ENCODE data around the gene KCNJ16. TPM values are rescaled to one million over a fixed set of nuclear protein-coding genes. Genes with fewer than 3 reads are reported as not detected.

Gene KCNJ16
- total RNA-seq, 2 experiments from 2014 or later, result not detected

- no peak for DNase-seq
- CTCF ChIA-PET, result no interaction called here
- no peaks in the 10 kb centered on the region for H3K4me1 Mint-ChIP-seq
- peaks cover 7% of the 10 kb centered on the region for H3K27me3 Mint-ChIP-seq
- POLR2A ChIA-PET, result no interaction called here
- H3K4me3 Mint-ChIP-seq, result no peak overlapping the region
- no peaks in the 10 kb centered on the region for H3K36me3 Mint-ChIP-seq (ENCODE audit: low read depth)
- no peaks in the 10 kb centered on the region for H3K9me3 Mint-ChIP-seq
- H3K27ac Mint-ChIP-seq, result no peak overlapping the region
Measured at GRCh38 chr17:70130289-70130688, 55.3 kb downstream of the KCNJ16 start.

GRCh38 chr17:70132505-70132904 is 57.5 kb downstream of the KCNJ16 start:
- Mint-ChIP-seq H3K27ac (no peak overlapping the region), H3K9me3 (no peaks in the 10 kb centered on the region), H3K4me1 (peaks cover 9% of the 10 kb centered on the region), H3K4me3 (no peak overlapping the region), H3K27me3 (peaks cover 7% of the 10 kb centered on the region), H3K36me3 (ENCODE audit: low read depth) (no peaks in the 10 kb centered on the region)
- no peak for DNase-seq
- POLR2A ChIA-PET, result no interaction called here
- CTCF ChIA-PET, result no interaction called here

- Mint-ChIP-seq H3K27ac (no peak overlapping the region), H3K4me3 (no peak overlapping the region), H3K9me3 (no peaks in the 10 kb centered on the region), H3K27me3 (peaks cover 7% of the 10 kb centered on the region), H3K4me1 (peaks cover 18% of the 10 kb centered on the region), H3K36me3 (ENCODE audit: low read depth) (no peaks in the 10 kb centered on the region)
- DNase-seq, result no peak
- ChIA-PET CTCF (no interaction called here), POLR2A (no interaction called here)
Measured at GRCh38 chr17:70134042-70134441, 59.0 kb downstream of the KCNJ16 start.

GRCh38 chr17:70134777-70135176 is 59.8 kb downstream of the KCNJ16 start:
- CTCF ChIA-PET, result no interaction called here
- peaks cover 5% of the 10 kb centered on the region for H3K27me3 Mint-ChIP-seq
- H3K36me3 Mint-ChIP-seq (ENCODE audit: low read depth), result no peaks in the 10 kb centered on the region
- no peak overlapping the region for H3K27ac Mint-ChIP-seq
- POLR2A ChIA-PET, result no interaction called here
- peaks cover 18% of the 10 kb centered on the region for H3K4me1 Mint-ChIP-seq
- H3K4me3 Mint-ChIP-seq, result no peak overlapping the region
- H3K9me3 Mint-ChIP-seq, result no peaks in the 10 kb centered on the region
- no peak for DNase-seq

- Mint-ChIP-seq H3K4me1 (peaks cover 18% of the 10 kb centered on the region), H3K9me3 (no peaks in the 10 kb centered on the region), H3K27ac (no peak overlapping the region), H3K4me3 (no peak overlapping the region), H3K27me3 (peaks cover 7% of the 10 kb centered on the region), H3K36me3 (ENCODE audit: low read depth) (no peaks in the 10 kb centered on the region)
- no peak for DNase-seq
- CTCF ChIA-PET, result no interaction called here
- POLR2A ChIA-PET, result no interaction called here
Measured at GRCh38 chr17:70136131-70136530, 61.1 kb downstream of the KCNJ16 start.

- H3K27me3 Mint-ChIP-seq, result peaks cover 7% of the 10 kb centered on the region
- no peaks in the 10 kb centered on the region for H3K9me3 Mint-ChIP-seq
- peaks cover 18% of the 10 kb centered on the region for H3K4me1 Mint-ChIP-seq
- peak overlapping the region; percentile 80 for H3K27ac Mint-ChIP-seq
- no peaks in the 10 kb centered on the region for H3K36me3 Mint-ChIP-seq (ENCODE audit: low read depth)
- peak; percentile 46 for DNase-seq
- POLR2A ChIA-PET, result no interaction called here
- H3K4me3 Mint-ChIP-seq, result peak overlapping the region; percentile 43
- CTCF ChIA-PET, result no interaction called here
Measured at GRCh38 chr17:70137451-70138230, 62.6 kb downstream of the KCNJ16 start.

- Mint-ChIP-seq H3K9me3 (no peaks in the 10 kb centered on the region), H3K4me1 (peaks cover 18% of the 10 kb centered on the region), H3K27me3 (peaks cover 7% of the 10 kb centered on the region), H3K36me3 (ENCODE audit: low read depth) (no peaks in the 10 kb centered on the region), H3K4me3 (no peak overlapping the region), H3K27ac (no peak overlapping the region)
- DNase-seq, result no peak
- CTCF ChIA-PET, result no interaction called here
- POLR2A ChIA-PET, result no interaction called here
Measured at GRCh38 chr17:70138291-70138865, 63.4 kb downstream of the KCNJ16 start.

- Mint-ChIP-seq H3K27me3 (peaks cover 6% of the 10 kb centered on the region), H3K4me1 (peaks cover 18% of the 10 kb centered on the region), H3K9me3 (no peaks in the 10 kb centered on the region), H3K4me3 (no peak overlapping the region), H3K36me3 (ENCODE audit: low read depth) (no peaks in the 10 kb centered on the region), H3K27ac (no peak overlapping the region)
- ChIA-PET CTCF (no interaction called here), POLR2A (no interaction called here)
- no peak for DNase-seq
Measured at GRCh38 chr17:70139449-70139993, 64.5 kb downstream of the KCNJ16 start.

GRCh38 chr17:70144260-70144846 is 69.3 kb downstream of the KCNJ16 start:
- DNase-seq, result no peak
- ChIA-PET CTCF (no interaction called here), POLR2A (no interaction called here)
- Mint-ChIP-seq H3K4me1 (no peaks in the 10 kb centered on the region), H3K9me3 (no peaks in the 10 kb centered on the region), H3K27me3 (peaks cover 15% of the 10 kb centered on the region), H3K4me3 (no peak overlapping the region), H3K36me3 (ENCODE audit: low read depth) (no peaks in the 10 kb centered on the region), H3K27ac (no peak overlapping the region)

GRCh38 chr17:70153210-70153609 is 78.2 kb downstream of the KCNJ16 start:
- POLR2A ChIA-PET, result no interaction called here
- CTCF ChIA-PET, result no interaction called here
- H3K27ac Mint-ChIP-seq, result no peak overlapping the region
- no peak for DNase-seq
- H3K4me3 Mint-ChIP-seq, result no peak overlapping the region
- no peaks in the 10 kb centered on the region for H3K4me1 Mint-ChIP-seq
- no peaks in the 10 kb centered on the region for H3K36me3 Mint-ChIP-seq (ENCODE audit: low read depth)
- no peaks in the 10 kb centered on the region for H3K9me3 Mint-ChIP-seq
- H3K27me3 Mint-ChIP-seq, result peaks cover 11% of the 10 kb centered on the region

- Mint-ChIP-seq H3K4me1 (no peaks in the 10 kb centered on the region), H3K4me3 (no peak overlapping the region), H3K36me3 (ENCODE audit: low read depth) (no peaks in the 10 kb centered on the region), H3K9me3 (no peaks in the 10 kb centered on the region), H3K27me3 (peaks cover 11% of the 10 kb centered on the region), H3K27ac (no peak overlapping the region)
- POLR2A ChIA-PET, result no interaction called here
- no peak for DNase-seq
- CTCF ChIA-PET, result interaction anchor here (0.6 kb wide), 1 partner anchor 331 kb away, joined by 3 read pairs; no protein-coding TSS in a partner anchor
Measured at GRCh38 chr17:70157151-70157550, 82.1 kb downstream of the KCNJ16 start.

GRCh38 chr17:70158180-70158579 is 83.2 kb downstream of the KCNJ16 start:
- Mint-ChIP-seq H3K4me3 (no peak overlapping the region), H3K36me3 (ENCODE audit: low read depth) (no peaks in the 10 kb centered on the region), H3K27me3 (peaks cover 11% of the 10 kb centered on the region)

GRCh38 chr17:70158591-70158990 is 83.6 kb downstream of the KCNJ16 start:
- POLR2A ChIA-PET, result no interaction called here

More at GRCh38 chr17:70158180-70158579, 83.2 kb downstream of the KCNJ16 start:
- ChIA-PET CTCF (no interaction called here), POLR2A (no interaction called here)
- H3K9me3 Mint-ChIP-seq, result no peaks in the 10 kb centered on the region
- no peak overlapping the region for H3K27ac Mint-ChIP-seq
- DNase-seq, result no peak
- H3K4me1 Mint-ChIP-seq, result no peaks in the 10 kb centered on the region

More at GRCh38 chr17:70158591-70158990, 83.6 kb downstream of the KCNJ16 start:
- Mint-ChIP-seq H3K27me3 (peaks cover 13% of the 10 kb centered on the region), H3K9me3 (no peaks in the 10 kb centered on the region), H3K4me3 (no peak overlapping the region), H3K4me1 (no peaks in the 10 kb centered on the region), H3K36me3 (ENCODE audit: low read depth) (no peaks in the 10 kb centered on the region), H3K27ac (no peak overlapping the region)
- DNase-seq, result no peak
- CTCF ChIA-PET, result no interaction called here

Measured in activated CD4-positive, alpha-beta T cell treated with anti-CD3 and anti-CD28 coated beads, Interleukin-2, amount 10 ng/mL, durations not matched to agents 7 days and 5 days (primary cell).